Suprapubic skin (tissue), 3 donors: ENCODE data around the gene SPINT2.

Experiments used
- CTCF ChIP-seq, 2 donors: fragments of 200-600 bp in 1 of 2; fragments of 450-650 bp in 1 of 2; sonication (generic) in 1 of 2; IDR thresholded peaks; one replicate each; pipeline ENCODE4 v1.5.1; 2016 to 2019; ENCODE audit warnings: antibody characterized with exemption in 2 of 2, mild to moderate bottlenecking in 1 of 2, moderate library complexity in 1 of 2
- EP300 ChIP-seq: sonication (generic); formaldehyde crosslinking; IDR thresholded peaks from one replicate; pipeline ENCODE4 v1.6.1; 2017; ENCODE audit warnings: antibody characterized with exemption
- POLR2A ChIP-seq, 2 donors: fragments of 450-650 bp; IDR thresholded peaks; one replicate each; pipeline ENCODE4 v1.6.1; 2017; ENCODE audit warnings: antibody characterized with exemption in 2 of 2, mild to moderate bottlenecking in 2 of 2, moderate library complexity in 2 of 2

DNA sequence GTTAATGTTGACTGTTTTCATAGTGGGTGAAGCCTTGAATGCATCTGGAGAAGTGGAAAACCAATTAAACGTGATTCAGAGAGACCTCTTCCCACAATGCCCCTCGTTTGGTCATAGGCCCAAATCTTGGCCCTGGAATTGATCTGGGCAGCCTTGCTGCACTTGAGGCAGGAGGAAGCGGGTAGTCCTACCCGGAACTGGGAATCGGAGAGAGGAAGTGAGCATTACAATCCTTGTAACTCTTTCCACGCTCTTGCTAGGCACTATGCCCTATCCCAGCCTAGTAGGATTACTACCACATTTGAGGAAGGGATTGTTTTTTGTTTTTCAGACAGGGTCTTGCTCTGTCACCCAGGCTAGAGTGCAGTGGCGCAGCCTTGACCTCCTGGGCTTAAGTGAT, 58.9 kb downstream of the SPINT2 start:
- TF ChIP-seq EP300: no peak
- no peak for TF ChIP-seq CTCF (IDR thresholded peaks at IDR 0.05)
- no peak for TF ChIP-seq POLR2A (IDR thresholded peaks at IDR 0.05)
